ENCODE data around the gene KCNK18. TPM values are rescaled to one million over a fixed set of nuclear protein-coding genes. Genes with fewer than 3 reads are reported as not detected.

The KCNK18 gene
- total RNA-seq, 1 experiment from 2014 or later: not detected

- Mint-ChIP-seq H3K27me3 (ENCODE audit: low read depth) (no peaks in the 10 kb centered on the region; the same call in 1 of the 2 replicates), H3K27ac (no peak overlapping the region; a peak in 1 of 7 replicates), H3K4me1 (peaks cover 13 to 21% of the 10 kb centered on the region in 2 experiments), H3K36me3 (ENCODE audit: insufficient read depth in 1 of 3, low read depth in 3 of 3) (no peaks in the 10 kb centered on the region; a peak in 1 of 7 replicates), H3K4me3 (no peak overlapping the region), H3K9me3 (no peaks in the 10 kb centered on the region)
- Histone ChIP-seq H2AK5ac (ENCODE audit: insufficient read length, low read length) (no peak overlapping the region), H3K4me2 (ENCODE audit: insufficient read depth, insufficient read length, low read length) (no peak overlapping the region), H4K20me1 (ENCODE audit: control insufficient read depth, insufficient read depth, insufficient read length) (no peaks in the 10 kb centered on the region), H3K18ac (ENCODE audit: insufficient read length, low read depth, low read length) (no peak overlapping the region), H3K14ac (ENCODE audit: insufficient read depth, low read length) (no peak overlapping the region), H2BK120ac (ENCODE audit: low read depth, low read length, poor library complexity, severe bottlenecking) (no peak overlapping the region), H3K27me3 (ENCODE audit: insufficient read depth, low read length) (no peaks in the 10 kb centered on the region), H3K23me2 (ENCODE audit: insufficient read length, low read depth, low read length, poor library complexity, severe bottlenecking) (no peaks in the 10 kb centered on the region), H3K79me1 (ENCODE audit: insufficient read depth, low read depth, low read length, poor library complexity, severe bottlenecking) (no peaks in the 10 kb centered on the region), H3K79me2 (ENCODE audit: insufficient read depth, low read length) (no peaks in the 10 kb centered on the region), H3K56ac (ENCODE audit: insufficient read length, low read depth, low read length) (no peak overlapping the region), H2BK12ac (ENCODE audit: insufficient read length, low read depth, low read length) (no peak overlapping the region), H4K5ac (ENCODE audit: insufficient read length, low read depth, low read length) (no peak overlapping the region), H4K8ac (replicated peaks; ENCODE audit: insufficient read length, low read depth, low read length) (no peak overlapping the region), H3K27ac (ENCODE audit: insufficient read length, low read depth, low read length) (no peak overlapping the region), H3T11ph (ENCODE audit: low read length) (no peak overlapping the region), H3K4me1 (ENCODE audit: insufficient read depth, low read length) (peaks cover 7% of the 10 kb centered on the region; the same call in 1 of the 2 replicates), H2AFZ (ENCODE audit: low read length) (no peak overlapping the region), H3K23ac (ENCODE audit: insufficient read length, low read depth, low read length) (no peak overlapping the region), H2BK20ac (ENCODE audit: low read depth, low read length, poor library complexity, severe bottlenecking) (no peak overlapping the region), H2BK5ac (ENCODE audit: insufficient read length, low read length) (no peak overlapping the region), H3K4ac (ENCODE audit: low read depth, low read length) (no peak overlapping the region), H2BK15ac (ENCODE audit: low read depth, low read length) (no peak overlapping the region), H3K9ac (ENCODE audit: extremely low read depth, insufficient read length, low read length) (no peak overlapping the region), H4K91ac (ENCODE audit: insufficient read length, low read depth, low read length) (no peak overlapping the region), H3K9me3 (ENCODE audit: control insufficient read depth, low read depth, low read length) (no peaks in the 10 kb centered on the region)
- TF ChIP-seq CTCF (conservative IDR thresholded peaks at IDR 0.05): no peak
- DNase-seq: no peak
- no CpG with 5 or more reads among the region's 3 CpGs for WGBS (ENCODE audit: extremely low coverage, insufficient read length, low lambda C conversion rate)
These were observed 62.0 kb downstream of the KCNK18 start for GRCh38 chr10:117259279-117259678.

Small RNA genes within 50 kb of the gene (microRNA-seq; reads per million reads assigned to microRNA genes)
- gene MIR3663 (ENCODE audit: borderline microRNAs expressed): not detected

Other genes starting within 250 kb of the KCNK18 start
- 21.3 and 22.1 TPM in 2 replicates for gene SHTN1, start 192.3 kb upstream of the KCNK18 start, total RNA-seq (2021)
- gene VAX1, start 59.2 kb upstream of the KCNK18 start, total RNA-seq (2021): not detected in 2 replicates
- 3.0 and 4.0 TPM in 2 replicates for gene SLC18A2, start 43.6 kb downstream of the KCNK18 start, total RNA-seq (2021)
- 36.0 and 38.2 TPM in 2 replicates for gene PDZD8, start 178.0 kb downstream of the KCNK18 start, total RNA-seq (2021)

Measured in H9 (cell line).